HG02973 (cell line): ENCODE measurements around the gene TYW1B.
"Not testable (repeated sequence)": the region's sequence is repeated elsewhere in the genome, so short reads cannot be mapped to it uniquely, and the experiment has no call there.

Source experiments
- ATAC-seq: cut with Tn5 transposase; IDR thresholded peaks from one replicate; pipeline ENCODE4 v1.9.1; 2021; ENCODE audit warnings: moderate library complexity; ENCODE audit not compliant: unreplicated experiment

TYW1B gene, protein sequence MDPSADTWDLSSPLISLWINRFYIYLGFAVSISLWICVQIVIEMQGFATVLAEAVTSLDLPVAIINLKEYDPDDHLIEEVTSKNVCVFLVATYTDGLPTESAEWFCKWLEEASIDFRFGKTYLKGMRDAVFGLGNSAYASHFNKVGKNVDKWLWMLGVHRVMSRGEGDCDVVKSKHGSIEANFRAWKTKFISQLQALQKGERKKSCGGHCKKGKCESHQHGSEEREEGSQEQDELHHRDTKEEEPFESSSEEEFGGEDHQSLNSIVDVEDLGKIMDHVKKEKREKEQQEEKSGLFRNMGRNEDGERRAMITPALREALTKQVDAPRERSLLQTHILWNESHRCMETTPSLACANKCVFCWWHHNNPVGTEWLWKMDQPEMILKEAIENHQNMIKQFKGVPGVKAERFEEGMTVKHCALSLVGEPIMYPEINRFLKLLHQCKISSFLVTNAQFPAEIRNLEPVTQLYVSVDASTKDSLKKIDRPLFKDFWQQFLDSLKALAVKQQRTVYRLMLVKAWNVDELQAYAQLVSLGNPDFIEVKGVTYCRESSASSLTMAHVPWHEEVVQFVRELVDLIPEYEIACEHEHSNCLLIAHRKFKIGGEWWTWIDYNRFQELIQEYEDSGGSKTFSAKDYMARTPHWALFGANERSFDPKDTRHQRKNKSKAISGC

DNA sequence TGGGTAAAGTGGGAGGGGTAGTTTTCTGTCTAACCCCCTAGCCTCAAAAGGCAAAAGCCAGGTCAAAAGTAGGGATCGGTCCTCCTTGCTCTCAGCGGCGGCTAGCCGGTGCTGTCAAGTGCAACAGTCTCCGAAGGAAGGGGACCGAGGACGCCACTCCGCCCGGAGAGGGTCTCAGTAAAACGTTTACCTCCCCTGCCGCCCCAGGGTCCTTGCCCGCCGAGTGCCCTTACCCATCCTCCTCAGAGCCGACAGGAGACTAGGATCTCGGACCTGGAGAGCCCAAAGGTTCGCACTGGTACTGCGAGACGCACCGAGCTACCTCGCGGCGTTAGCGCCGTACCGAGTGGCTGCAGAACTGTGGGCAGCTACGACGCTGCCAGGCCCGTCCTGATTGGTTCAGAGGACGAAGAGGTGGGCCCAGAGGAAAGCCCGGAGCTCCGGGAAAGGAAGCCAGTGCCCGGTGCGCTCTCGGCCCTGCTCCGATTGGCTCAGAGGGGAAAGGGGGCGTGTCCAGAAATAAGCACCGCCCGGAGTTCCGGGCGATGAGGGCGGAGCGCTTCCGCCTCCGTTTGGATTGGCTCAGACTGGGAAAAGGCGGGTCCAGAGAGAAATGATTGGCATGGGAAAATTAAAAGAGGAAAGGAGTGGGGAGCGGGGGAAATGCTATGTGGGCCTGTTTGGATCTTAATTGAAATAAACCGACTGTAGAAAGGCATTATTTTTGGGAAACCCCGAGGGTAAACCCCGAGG lies at the start of gene TYW1B:
Gene TYW1B (minus strand): TSS at position 362 of the 753 bp plus-strand sequence. CDS start 125 bp downstream, at position 237.
- ATAC-seq = peak; percentile 86

DNA sequence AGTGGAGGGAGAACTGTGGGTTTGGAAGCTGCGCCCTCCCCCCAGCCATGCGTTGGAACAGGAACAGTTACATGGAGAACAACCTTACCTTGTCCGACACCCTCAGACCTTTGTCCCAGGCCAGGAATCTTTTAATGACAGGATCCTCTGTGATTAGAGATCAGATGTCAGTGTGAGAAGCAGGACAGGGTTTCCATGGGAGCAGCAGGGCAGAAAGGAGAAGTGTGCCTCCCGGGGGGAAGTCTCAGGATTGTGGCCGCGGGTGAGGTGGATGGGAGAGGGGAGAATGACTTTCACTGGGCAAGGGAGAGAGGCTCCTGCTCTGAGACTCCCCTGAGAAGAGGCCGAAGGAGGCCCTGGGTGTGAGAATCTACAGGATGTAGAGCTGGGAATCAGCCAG lies 39.6 kb upstream of the TYW1B start:
- not testable (repeated sequence) for ATAC-seq

GRCh38 chr7:72858846-72859400 lies 30.9 kb upstream of the TYW1B start:
- ATAC-seq = not testable (repeated sequence)

- ATAC-seq = not testable (repeated sequence)
Measured at GRCh38 chr7:72857925-72858324, 29.9 kb upstream of the TYW1B start.

- ATAC-seq = not testable (repeated sequence)
Measured at GRCh38 chr7:72855261-72855660, 27.3 kb upstream of the TYW1B start.

GRCh38 chr7:72852937-72853336 lies 24.9 kb upstream of the TYW1B start:
- ATAC-seq = not testable (repeated sequence)

DNA sequence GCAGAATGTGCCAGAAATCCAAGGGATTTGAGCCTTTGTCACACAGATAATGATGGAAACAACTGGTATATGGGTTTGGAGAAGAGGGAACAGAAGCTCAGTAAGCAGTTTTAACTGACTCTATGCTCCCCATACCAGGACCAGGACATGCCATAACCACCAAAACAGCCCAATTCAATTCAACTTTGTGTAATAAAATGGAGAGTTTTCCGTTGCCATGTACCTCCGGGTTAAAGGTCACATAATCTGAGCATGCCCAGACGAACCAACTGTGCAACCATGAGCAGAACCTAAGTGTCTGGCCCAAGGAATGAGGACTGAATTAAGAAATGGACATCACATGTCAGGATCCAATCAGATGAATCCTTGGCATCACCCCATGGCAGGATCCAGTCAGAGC lies 22.7 kb upstream of the TYW1B start:
- ATAC-seq = not testable (repeated sequence)

GRCh38 chr7:72844146-72844545 lies 16.1 kb upstream of the TYW1B start:
- ATAC-seq = not testable (repeated sequence)

DNA sequence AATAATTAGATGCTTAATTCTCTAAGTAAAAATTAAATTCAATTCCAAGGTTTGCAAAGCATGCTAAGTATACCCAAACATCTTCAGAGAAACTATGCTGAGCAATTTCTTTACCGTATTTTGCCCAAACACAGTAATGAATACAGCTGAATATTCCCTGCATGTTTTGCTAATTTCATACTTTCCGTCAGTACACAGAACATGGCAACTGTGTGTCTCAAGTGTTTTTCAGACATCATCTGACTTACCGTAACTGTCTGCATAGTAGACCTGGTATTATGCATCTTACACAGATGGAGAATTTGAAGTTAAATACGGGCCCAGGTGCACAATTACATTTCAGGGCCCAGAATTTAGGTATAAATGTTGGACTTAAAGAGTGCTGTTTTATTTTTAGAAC lies 15.2 kb upstream of the TYW1B start:
- ATAC-seq = not testable (repeated sequence)

DNA sequence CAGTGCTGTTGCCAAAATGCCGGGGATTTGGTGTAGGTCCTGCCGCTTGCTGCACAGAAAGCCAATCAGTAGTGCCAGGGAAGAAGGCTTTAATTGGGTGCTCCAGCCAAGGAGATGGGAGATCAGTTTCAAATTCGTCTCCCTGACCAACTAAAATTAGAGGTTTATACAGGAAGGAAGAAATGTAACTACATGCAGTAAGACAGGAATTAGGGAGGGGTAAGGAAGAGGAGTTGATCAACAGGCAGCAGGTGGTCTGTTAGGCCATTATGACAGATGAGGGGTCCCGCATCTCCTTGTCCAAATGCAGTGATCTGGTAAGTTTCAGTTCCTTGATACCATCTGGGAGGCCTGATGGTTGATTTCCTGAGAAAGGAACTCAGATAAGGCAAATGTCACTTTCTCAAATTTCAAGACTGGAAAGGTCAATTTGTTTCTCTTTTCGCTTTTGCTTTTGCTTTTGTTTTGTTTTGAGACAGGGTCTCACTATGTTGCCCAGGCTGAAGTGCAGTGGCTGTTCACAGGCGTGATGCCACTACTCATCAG lies 13.0 kb upstream of the TYW1B start:
- ATAC-seq = not testable (repeated sequence)

DNA sequence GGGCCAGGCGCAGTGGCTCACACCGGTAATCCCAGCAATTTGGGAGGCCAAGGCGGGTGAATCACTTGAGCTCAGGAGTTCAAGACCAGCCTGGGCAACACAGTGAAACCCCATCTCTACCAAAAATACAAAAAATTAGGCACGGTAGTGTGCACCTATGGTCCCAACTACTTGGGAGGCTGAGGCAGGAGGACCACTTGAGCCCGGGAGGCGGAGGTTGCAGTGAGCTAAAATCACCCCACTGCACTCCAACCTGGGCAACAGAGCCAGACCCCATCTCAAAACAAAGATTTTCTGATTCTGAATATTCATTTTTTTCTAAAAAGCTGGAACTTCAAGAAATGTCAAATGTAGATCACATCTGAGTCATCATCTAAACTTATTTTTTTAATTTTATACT lies 10.3 kb upstream of the TYW1B start:
- ATAC-seq = not testable (repeated sequence)

DNA sequence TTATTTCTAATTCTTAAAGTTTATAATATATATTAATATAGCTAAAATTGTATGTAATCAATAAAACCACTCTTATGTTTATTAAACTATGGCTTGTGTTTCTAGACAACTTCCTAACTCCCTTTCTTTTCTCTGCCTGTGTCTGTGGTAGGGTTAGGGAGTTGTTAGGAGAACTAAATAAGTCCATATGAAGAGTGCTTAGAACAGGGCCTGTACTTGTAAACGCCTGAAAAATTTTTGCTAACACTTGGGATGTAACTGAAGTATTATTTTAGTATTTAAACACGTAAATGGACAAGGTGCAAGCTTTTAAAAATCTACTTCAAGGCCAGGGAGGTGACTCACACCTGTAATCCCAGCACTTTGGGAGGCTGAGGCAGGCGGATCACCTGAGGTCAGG lies 9.3 kb upstream of the TYW1B start:
- ATAC-seq = not testable (repeated sequence)

DNA sequence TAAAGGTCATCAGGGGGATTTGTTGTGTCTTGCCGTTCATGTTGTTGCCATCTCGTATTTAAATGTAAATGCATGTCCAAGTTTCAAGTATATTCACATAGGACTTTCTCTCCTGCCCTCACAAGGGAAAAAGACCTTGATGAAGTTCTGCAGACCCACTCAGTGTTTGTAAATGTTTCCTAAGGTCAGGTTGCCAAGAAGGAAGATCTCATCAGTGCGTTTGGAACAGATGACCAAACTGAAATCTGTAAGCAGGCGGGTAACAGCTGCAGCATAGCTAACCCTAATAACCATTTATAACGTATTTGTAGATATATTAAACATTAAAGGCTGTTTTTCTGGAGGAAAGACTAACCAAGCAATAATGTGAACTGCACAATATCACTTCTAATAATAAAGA lies 2.6 kb upstream of the TYW1B start:
- ATAC-seq = not testable (repeated sequence)

DNA sequence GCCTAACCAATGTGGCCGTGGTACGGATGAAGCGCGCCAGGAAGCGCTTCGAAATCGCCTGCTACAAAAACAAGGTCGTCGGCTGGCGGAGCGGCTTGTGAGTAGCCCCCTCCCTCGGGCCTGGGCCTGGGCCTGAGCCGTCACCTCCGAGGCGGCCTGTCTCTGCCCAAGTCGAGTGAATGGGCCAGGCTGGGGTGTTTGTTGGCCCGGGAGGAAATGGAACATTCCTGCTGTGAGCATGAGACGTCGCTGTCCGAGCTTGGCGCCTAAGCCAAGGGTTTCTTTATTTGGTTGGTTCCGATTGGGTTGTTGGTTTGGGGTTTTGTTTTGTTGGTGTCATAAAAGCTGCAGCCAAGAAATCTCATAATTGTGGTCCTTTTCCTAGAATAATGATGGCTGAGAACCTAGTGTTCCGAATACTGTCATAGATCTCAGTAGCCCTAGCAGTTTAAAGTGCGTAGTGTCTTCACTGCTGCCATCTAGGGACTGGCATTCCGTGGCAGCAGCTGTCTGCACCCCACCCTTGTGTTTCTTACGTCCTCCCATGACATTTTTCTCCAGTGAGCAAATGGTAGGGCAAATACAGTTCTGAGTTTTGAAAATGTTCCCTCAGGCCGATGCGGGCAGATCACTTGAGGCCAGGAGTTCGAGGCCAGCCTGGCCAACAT lies 1.8 kb upstream of the TYW1B start:
- peak; percentile 18 for ATAC-seq

DNA sequence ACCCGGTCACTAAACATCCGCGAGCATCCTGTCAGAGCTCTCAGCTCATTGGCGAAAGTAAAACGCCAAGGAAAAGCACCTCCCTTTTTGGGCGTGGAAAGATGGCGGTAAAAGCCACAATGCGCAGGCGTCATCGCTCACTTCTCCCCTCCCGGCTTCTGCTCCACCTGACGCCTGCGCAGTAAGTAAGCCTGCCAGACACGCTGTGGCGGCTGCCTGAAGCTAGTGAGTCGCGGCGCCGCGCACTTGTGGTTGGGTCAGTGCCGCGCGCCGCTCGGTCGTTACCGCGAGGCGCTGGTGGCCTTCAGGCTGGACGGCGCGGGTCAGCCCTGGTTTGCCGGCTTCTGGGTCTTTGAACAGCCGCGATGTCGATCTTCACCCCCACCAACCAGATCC lies 1.3 kb upstream of the TYW1B start:
- peak; percentile 43 for ATAC-seq

- not testable (repeated sequence) for ATAC-seq
Measured at GRCh38 chr7:72823765-72824732, 4.0 kb downstream of the TYW1B start.

DNA sequence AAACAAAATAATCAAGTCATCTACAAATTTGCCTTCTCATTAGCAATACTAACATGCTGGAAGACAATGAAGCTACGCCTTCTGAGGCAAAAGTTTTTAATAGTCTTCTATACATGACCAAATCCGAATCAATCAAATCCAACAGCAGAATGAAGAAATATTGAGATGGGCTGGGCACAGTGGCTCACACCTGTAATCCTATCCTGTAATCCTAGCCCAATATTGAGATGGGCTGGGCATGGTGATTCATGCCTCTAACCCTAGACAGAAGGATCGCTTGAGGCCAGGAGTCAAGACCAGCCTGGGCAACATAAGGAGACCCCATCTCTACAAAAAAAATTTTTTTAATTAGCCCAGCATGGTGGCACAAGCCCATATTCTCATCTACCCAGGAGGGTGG lies 5.5 kb downstream of the TYW1B start:
- not testable (repeated sequence) for ATAC-seq

DNA sequence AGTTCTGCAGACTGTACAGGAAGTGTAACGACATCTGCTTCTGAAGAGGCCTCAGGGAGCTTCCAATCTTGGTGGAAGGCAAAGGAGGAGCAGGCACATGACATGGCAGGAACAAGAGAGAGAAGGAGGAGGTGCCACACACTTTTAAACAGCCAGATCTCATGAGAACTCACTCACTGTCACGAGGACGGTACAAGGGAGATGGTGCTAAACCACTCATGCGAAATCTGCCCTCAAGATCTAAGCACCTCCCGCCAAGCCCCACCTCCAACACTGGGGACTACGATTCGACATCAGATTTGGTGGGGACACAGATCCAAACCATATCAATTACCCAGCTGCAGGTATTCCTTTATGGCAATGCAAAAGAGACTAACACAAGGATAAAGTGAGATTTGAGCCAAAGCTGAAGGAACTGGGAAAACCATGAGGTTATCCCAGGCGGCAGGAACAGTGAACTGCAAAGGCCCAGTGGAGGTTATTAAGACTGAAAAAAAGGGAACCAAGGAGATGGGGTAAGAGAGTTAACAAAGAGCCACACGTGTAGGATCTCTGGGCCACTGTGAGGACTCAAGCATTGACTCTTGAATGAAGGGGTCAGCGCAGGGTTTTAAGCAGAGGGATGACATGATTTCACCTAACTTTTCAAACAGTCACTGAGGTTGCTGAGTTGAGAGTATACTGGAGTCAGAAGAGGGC lies 9.2 kb downstream of the TYW1B start:
- ATAC-seq = not testable (repeated sequence)
